GM12873 (cell line): Measurements from ENCODE around the gene ZNF280C.

ENCODE experiments used
- CTCF ChIP-seq: IDR thresholded peaks from 2 replicates; pipeline ENCODE4 v1.5.1; 2012; ENCODE audit warnings: low read depth, mild to moderate bottlenecking, moderate library complexity, low read length, control low read depth; ENCODE audit not compliant: insufficient read depth; ENCODE audit errors: missing control alignments

The ZNF280C gene

GRCh38 chrX:130247996-130248395 lies 20.7 kb downstream of the ZNF280C start:
- TF ChIP-seq CTCF, result no peak

- no peak for TF ChIP-seq CTCF
These were observed 22.6 kb downstream of the ZNF280C start for GRCh38 chrX:130246084-130246483.

- TF ChIP-seq CTCF, result no peak
These were observed 23.3 kb downstream of the ZNF280C start for GRCh38 chrX:130245441-130245840.

- TF ChIP-seq CTCF, result no peak
These were observed 39.8 kb downstream of the ZNF280C start for GRCh38 chrX:130228871-130229270.

GRCh38 chrX:130224810-130225209 lies 43.9 kb downstream of the ZNF280C start:
- TF ChIP-seq CTCF, result no peak

- no peak for TF ChIP-seq CTCF
These were observed 52.4 kb downstream of the ZNF280C start for GRCh38 chrX:130216320-130216719.

GRCh38 chrX:130213376-130213775 lies 55.3 kb downstream of the ZNF280C start:
- no peak for TF ChIP-seq CTCF
